IMR-90 (cell line): Measurements from ENCODE around the gene DRD3. TPM values are rescaled to one million over a fixed set of nuclear protein-coding genes. Genes with fewer than 3 reads are reported as not detected.

ENCODE experiments used
- ATAC-seq: fragments of 200-7000 bp; cut with Tn5 transposase; 2 replicates; pipeline ENCODE4 v1.9.1; 2020; ENCODE audit warnings: low read depth, mild to moderate bottlenecking, moderate library complexity
- BruUV-seq: library from RNA; stranded (reverse); fragments of 400-500 nt; replicated peaks from 2 replicates; lab custom pipeline; 2021; lab: Mats Ljungman, UMichigan
- CTCF ChIA-PET: fragments of 300-600 bp; formaldehyde crosslinking; extraction: SDS; loops from one replicate; lab custom pipeline; 2021; ENCODE audit warnings: antibody characterized with exemption; lab: Yijun Ruan, JAX
- POLR2A ChIA-PET: fragments of 300-600 bp; sonication (Branson Sonifier 250); formaldehyde crosslinking; loops from one replicate; lab custom pipeline; 2022; ENCODE audit warnings: antibody characterized with exemption; ENCODE audit not compliant: unreplicated experiment; lab: Charles Lee
- DNase-seq: peaks from one replicate; pipeline ENCODE4 v3.0.0; 2013
- H2AFZ ChIP-seq: replicated peaks from 2 replicates; pipeline ENCODE3; 2013; ENCODE audit warnings: low read length, mild to moderate bottlenecking; ENCODE audit not compliant: poor library complexity
- H2AK5ac ChIP-seq: 2 replicates; pipeline ENCODE4 v1.6.1; 2013; ENCODE audit warnings: low read depth, low read length, inconsistent platforms
- H2AK9ac ChIP-seq: replicated peaks from 2 replicates; pipeline ENCODE3; 2013; ENCODE audit warnings: mild to moderate bottlenecking, low read depth, low read length, moderate library complexity; ENCODE audit not compliant: poor library complexity
- H2BK120ac ChIP-seq: 2 replicates; pipeline ENCODE4 v1.6.1; 2013; ENCODE audit warnings: low read depth, low read length, inconsistent platforms
- H2BK15ac ChIP-seq: 3 replicates; pipeline ENCODE4 v1.6.1; 2013; ENCODE audit warnings: low read depth, low read length, inconsistent platforms
- H2BK20ac ChIP-seq: 2 replicates; pipeline ENCODE4 v1.6.1; 2013; ENCODE audit warnings: low read depth, mild to moderate bottlenecking, inconsistent platforms, low read length, moderate library complexity
- H2BK5ac ChIP-seq: 2 replicates; pipeline ENCODE4 v1.6.1; 2013; ENCODE audit warnings: mild to moderate bottlenecking, low read depth, low read length, inconsistent platforms; ENCODE audit not compliant: poor library complexity, severe bottlenecking
- H3K14ac ChIP-seq: replicated peaks from 2 replicates; pipeline ENCODE4 v1.6.1; 2013; ENCODE audit warnings: low read depth, low read length, inconsistent platforms
- H3K18ac ChIP-seq: 2 replicates; pipeline ENCODE4 v1.6.1; 2013; ENCODE audit warnings: low read depth, low read length, control low read depth
- H3K23ac ChIP-seq: 2 replicates; pipeline ENCODE4 v1.6.1; 2013; ENCODE audit warnings: low read depth, low read length, inconsistent platforms
- H3K27ac ChIP-seq: 2 replicates; pipeline ENCODE4 v1.5.1; 2013; ENCODE audit warnings: mild to moderate bottlenecking, control low read depth, low read length; ENCODE audit not compliant: insufficient read depth
- H3K27me3 ChIP-seq: 2 replicates; pipeline ENCODE4 v1.6.1; 2013; ENCODE audit warnings: low read length; ENCODE audit not compliant: control insufficient read depth, insufficient read depth
- H3K36me3 ChIP-seq: 2 replicates; pipeline ENCODE4 v1.6.1; 2013; ENCODE audit warnings: low read length, mixed read lengths; ENCODE audit not compliant: control insufficient read depth, insufficient read depth
- H3K4ac ChIP-seq: 2 replicates; pipeline ENCODE4 v1.6.1; 2013; ENCODE audit warnings: low read depth, low read length, inconsistent platforms
- H3K4me1 ChIP-seq: 2 replicates; pipeline ENCODE4 v1.6.1; 2013; ENCODE audit warnings: low read length, mixed read lengths; ENCODE audit not compliant: control insufficient read depth, insufficient read depth
- H3K4me2 ChIP-seq: 2 replicates; pipeline ENCODE4 v1.6.1; 2013; ENCODE audit warnings: low read depth, mild to moderate bottlenecking, control low read depth, low read length, moderate library complexity
- H3K4me3 ChIP-seq: 2 replicates; pipeline ENCODE4 v1.5.1; 2013; ENCODE audit warnings: low read depth, mild to moderate bottlenecking, control low read depth, low read length, moderate library complexity; ENCODE audit not compliant: insufficient read depth
- H3K56ac ChIP-seq: 2 replicates; pipeline ENCODE4 v1.6.1; 2013; ENCODE audit warnings: low read length, inconsistent platforms; ENCODE audit not compliant: insufficient read depth; ENCODE audit errors: extremely low read depth
- H3K79me1 ChIP-seq, 2 experiments: 2 replicates each; pipeline ENCODE4 v1.6.1; 2013; ENCODE audit warnings: low read length in 2 of 2, inconsistent platforms in 1 of 2, low read depth in 1 of 2
- H3K9ac ChIP-seq: 2 replicates; pipeline ENCODE4 v1.6.1; 2013; ENCODE audit warnings: low read depth, low read length, control low read depth
- H3K9me1 ChIP-seq: 2 replicates; pipeline ENCODE4 v1.6.1; 2013; ENCODE audit warnings: low read length, inconsistent platforms; ENCODE audit not compliant: insufficient read depth
- H3K9me3 ChIP-seq: 2 replicates; pipeline ENCODE4 v1.6.1; 2013; ENCODE audit warnings: low read length; ENCODE audit not compliant: control insufficient read depth, insufficient read depth
- H4K20me1 ChIP-seq: 2 replicates; pipeline ENCODE4 v1.6.1; 2013; ENCODE audit warnings: low read length, inconsistent platforms; ENCODE audit not compliant: insufficient read depth
- H4K5ac ChIP-seq: 2 replicates; pipeline ENCODE4 v1.6.1; 2013; ENCODE audit warnings: mild to moderate bottlenecking, low read depth, low read length, control low read depth
- H4K8ac ChIP-seq, 2 experiments: 2 replicates each; pipeline ENCODE4 v1.6.1; 2013; ENCODE audit warnings: low read depth in 2 of 2, low read length in 2 of 2, control low read depth in 1 of 2, inconsistent platforms in 1 of 2
- H4K91ac ChIP-seq: 2 replicates; pipeline ENCODE4 v1.6.1; 2013; ENCODE audit warnings: low read depth, low read length, inconsistent platforms; ENCODE audit not compliant: insufficient read depth
- BHLHE40 ChIP-seq: fragments of 150-350 bp; IDR thresholded peaks from 2 replicates; pipeline ENCODE4 v1.6.1; 2016; ENCODE audit warnings: mild to moderate bottlenecking, low read depth, low read length
- CEBPB ChIP-seq: IDR thresholded peaks from 2 replicates; pipeline ENCODE4 v1.6.1; 2012; ENCODE audit warnings: low read depth, low read length, improper control_type of control experiment
- CHD1 ChIP-seq: IDR thresholded peaks from 2 replicates; pipeline ENCODE4 v1.6.1; 2012; ENCODE audit warnings: low read depth, low read length, improper control_type of control experiment
- CTCF ChIP-seq: conservative IDR thresholded peaks from 2 replicates; pipeline ENCODE4 v1.5.1; 2012; ENCODE audit warnings: mild to moderate bottlenecking, low read depth, low read length, improper control_type of control experiment
- ELK1 ChIP-seq: fragments of 150-350 bp; IDR thresholded peaks from 2 replicates; pipeline ENCODE4 v1.6.1; 2016; ENCODE audit warnings: low read depth, mild to moderate bottlenecking, low read length, moderate library complexity, borderline replicate concordance
- MAFK ChIP-seq: IDR thresholded peaks from 2 replicates; pipeline ENCODE4 v1.6.1; 2012; ENCODE audit warnings: low read depth, low read length, improper control_type of control experiment
- MAZ ChIP-seq: IDR thresholded peaks from 2 replicates; pipeline ENCODE4 v1.6.1; 2012; ENCODE audit warnings: low read depth, mild to moderate bottlenecking, low read length, improper control_type of control experiment, moderate library complexity, borderline replicate concordance
- RAD21 ChIP-seq: IDR thresholded peaks from 2 replicates; pipeline ENCODE4 v1.6.1; 2012; ENCODE audit warnings: low read length, improper control_type of control experiment
- RCOR1 ChIP-seq: IDR thresholded peaks from 2 replicates; pipeline ENCODE4 v1.6.1; 2012; ENCODE audit warnings: mild to moderate bottlenecking, low read length, improper control_type of control experiment; ENCODE audit not compliant: insufficient replicate concordance
- RFX5 ChIP-seq: IDR thresholded peaks from 2 replicates; pipeline ENCODE4 v1.8.0; 2012; ENCODE audit warnings: low read depth, mild to moderate bottlenecking, low read length, moderate library complexity
- dilution Hi-C: fragments of 300-500 bp; cut with HindIII; formaldehyde crosslinking; loops from one replicate; pipeline ENCODE4 v1.14.3; 2018; ENCODE audit warnings: low sequenced_read_pairs; ENCODE audit not compliant: unreplicated experiment
- in situ Hi-C: fragments of 300-500 bp; cut with MboI; formaldehyde crosslinking; loops from 3 replicates; pipeline ENCODE4 v1.14.3; 2019; ENCODE audit warnings: low sequenced_read_pairs, inconsistent platforms, mixed read lengths
- intact Hi-C: fragments of 100-400 bp; cut with micrococcal nuclease; formaldehyde crosslinking; loops from 2 replicates; pipeline ENCODE4 v1.10.0; 2022
- polyA plus RNA-seq, 3 experiments: library from polyadenylated mRNA; depleted of rRNA; stranded (reverse); fragments of >200 nt; gene quantifications; 2 replicates each; pipeline ENCODE4 v1.2.3, GENCODE V29; 2012; ENCODE audit warnings: low replicate concordance in 1 of 3
- total RNA-seq: library from RNA; depleted of rRNA; stranded (reverse); fragments of >200 nt; gene quantifications from 2 replicates; pipeline ENCODE4 v1.2.3, GENCODE V29; 2012

Gene DRD3
- total and polyA plus RNA-seq, 2 of the 4 experiments (the other 2 are of a cell fraction) = not detected

GRCh38 chr3:114217266-114217665, 38.4 kb upstream of the DRD3 start:
- H2AFZ ChIP-seq = no peak overlapping the region
- intact Hi-C loops (no loop called here), dilution Hi-C loops (no loop called here), in situ Hi-C loops (no loop called here)
- BruUV-seq = no TSS peak
- H2BK5ac ChIP-seq = no peak overlapping the region
- H3K9me3 ChIP-seq = no peaks in the 10 kb centered on the region
- CTCF ChIA-PET = no interaction called here
- TF ChIP-seq RAD21 (no peak), RCOR1 (no peak), RFX5 (no peak), MAFK (no peak), ELK1 (no peak), CTCF (no peak), CEBPB (no peak), BHLHE40 (no peak), MAZ (no peak), CHD1 (no peak)
- H2AK9ac ChIP-seq = no peak overlapping the region
- no peak overlapping the region for H4K8ac ChIP-seq
- H3K23ac ChIP-seq = no peak overlapping the region
- H3K9me1 ChIP-seq = no peaks in the 10 kb centered on the region
- H3K56ac ChIP-seq = no peak overlapping the region
- H3K36me3 ChIP-seq = no peaks in the 10 kb centered on the region
- POLR2A ChIA-PET = no interaction called here
- H2BK15ac ChIP-seq = no peak overlapping the region
- ATAC-seq (no peak), DNase-seq (no peak)
- no peak overlapping the region for H4K91ac ChIP-seq
- H4K20me1 ChIP-seq = no peaks in the 10 kb centered on the region
- no peak overlapping the region for H2BK120ac ChIP-seq
- H3K14ac ChIP-seq = no peak overlapping the region
- no peak overlapping the region for H3K27ac ChIP-seq
- no peak overlapping the region for H3K4ac ChIP-seq
- H3K4me2 ChIP-seq = no peak overlapping the region
- no peaks in the 10 kb centered on the region for H3K79me1 ChIP-seq
- no peak overlapping the region for H3K4me3 ChIP-seq
- H3K27me3 ChIP-seq = peaks cover 20% of the 10 kb centered on the region
- no peak overlapping the region for H3K9ac ChIP-seq
- no peaks in the 10 kb centered on the region for H3K4me1 ChIP-seq
- H2BK20ac ChIP-seq = no peak overlapping the region
- no peak overlapping the region for H4K5ac ChIP-seq
- no peak overlapping the region for H2AK5ac ChIP-seq
- H3K18ac ChIP-seq = no peak overlapping the region
